ENCODE data around the gene ANGPTL2.

ANGPTL2 gene

DNA sequence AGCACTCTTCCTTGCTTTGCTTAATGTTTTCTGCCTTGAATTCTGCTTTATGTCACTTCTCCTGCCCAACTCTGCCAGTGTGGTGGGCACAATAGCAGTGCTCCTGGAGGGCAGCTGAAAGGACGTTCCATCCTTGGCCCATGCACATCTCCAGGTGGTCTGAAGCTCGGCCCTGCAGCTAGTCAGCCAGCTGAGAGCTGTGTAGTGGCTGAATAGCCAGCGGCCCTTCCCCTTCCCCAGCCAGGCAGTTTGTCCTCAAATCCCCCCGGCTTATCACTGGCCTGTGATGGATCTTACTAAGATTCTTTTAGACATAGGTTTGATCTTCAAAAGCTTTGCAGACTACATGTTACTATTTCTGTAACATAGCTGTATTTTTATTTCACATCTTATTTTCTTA, 42.7 kb upstream of the ANGPTL2 start:
- 65% methylated on average over 4 of the region's 4 CpGs for WGBS
- no peak overlapping the region for H3K27ac ChIP-seq (ENCODE audit: low read depth, low read length)
- no peaks in the 10 kb centered on the region for H3K36me3 ChIP-seq (ENCODE audit: insufficient read depth, low read length)
- no peak overlapping the region for H3K9ac ChIP-seq (ENCODE audit: low read depth, low read length)
- H3K27me3 ChIP-seq (ENCODE audit: insufficient read depth, low read length), result no peaks in the 10 kb centered on the region
- no peak overlapping the region for H3K4me3 ChIP-seq (ENCODE audit: low read length)
- peaks cover 18% of the 10 kb centered on the region; the same call in 1 of the 2 replicates for H3K4me1 ChIP-seq (ENCODE audit: insufficient read depth, low read length)
- no peaks in the 10 kb centered on the region for H3K9me3 ChIP-seq (ENCODE audit: insufficient read depth, low read depth, low read length)

DNA sequence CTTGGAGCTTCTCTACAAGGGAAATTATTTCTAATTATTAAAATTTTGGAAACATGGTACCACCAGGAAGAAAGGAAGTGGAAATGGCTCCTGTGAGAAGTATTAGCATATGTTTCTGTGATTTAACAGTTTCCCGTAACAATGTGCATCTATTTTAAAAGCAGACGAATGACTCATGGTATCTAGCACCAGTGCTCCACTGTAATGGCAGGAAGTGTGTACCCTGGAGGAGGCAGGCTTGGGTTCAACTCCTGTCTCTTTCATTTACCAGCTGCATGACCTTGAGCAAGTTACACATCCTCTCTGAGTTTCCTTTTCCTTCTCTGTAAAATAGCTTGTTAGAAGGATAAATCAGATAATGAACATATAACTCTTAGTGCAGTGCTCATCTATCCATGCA, 41.0 kb upstream of the ANGPTL2 start:
- 85% methylated on average over 2 of the region's 2 CpGs for WGBS
- H3K36me3 ChIP-seq (ENCODE audit: insufficient read depth, low read length), result no peaks in the 10 kb centered on the region
- H3K4me1 ChIP-seq (ENCODE audit: insufficient read depth, low read length), result peaks cover 30% of the 10 kb centered on the region
- no peak overlapping the region for H3K9ac ChIP-seq (ENCODE audit: low read depth, low read length)
- H3K27me3 ChIP-seq (ENCODE audit: insufficient read depth, low read length), result no peaks in the 10 kb centered on the region
- H3K27ac ChIP-seq (ENCODE audit: low read depth, low read length), result no peak overlapping the region
- H3K9me3 ChIP-seq (ENCODE audit: insufficient read depth, low read depth, low read length), result no peaks in the 10 kb centered on the region
- H3K4me3 ChIP-seq (ENCODE audit: low read length), result no peak overlapping the region

DNA sequence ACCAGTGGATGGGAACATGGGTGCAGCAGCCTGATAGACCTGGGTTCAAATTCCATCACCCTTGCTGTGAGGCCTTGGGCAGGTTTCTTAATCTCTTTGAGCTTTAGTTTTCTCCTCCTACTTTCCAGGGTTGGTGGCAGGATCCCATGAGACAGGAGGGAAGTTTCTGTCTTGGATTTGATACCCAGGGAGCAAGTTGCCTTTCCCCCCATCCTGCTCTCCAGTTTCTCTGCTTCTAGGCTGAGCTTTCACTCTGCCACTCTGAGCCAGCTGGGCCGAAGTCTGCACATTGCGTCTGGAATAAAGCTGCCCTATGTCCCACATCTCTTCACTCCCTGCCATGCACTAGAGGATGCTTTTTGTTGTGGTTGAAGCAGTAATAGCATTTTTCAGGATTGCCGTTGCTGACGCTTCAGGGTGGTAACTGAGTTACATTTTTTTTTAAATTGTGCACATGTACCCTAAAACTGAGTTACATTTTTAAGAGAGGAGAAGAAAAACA, 40.5 kb upstream of the ANGPTL2 start:
- Histone ChIP-seq H3K9me3 (ENCODE audit: insufficient read depth, low read depth, low read length) (no peaks in the 10 kb centered on the region), H3K36me3 (ENCODE audit: insufficient read depth, low read length) (no peaks in the 10 kb centered on the region), H3K27ac (ENCODE audit: low read depth, low read length) (no peak overlapping the region), H3K9ac (ENCODE audit: low read depth, low read length) (no peak overlapping the region), H3K4me1 (ENCODE audit: insufficient read depth, low read length) (peaks cover 30% of the 10 kb centered on the region), H3K4me3 (ENCODE audit: low read length) (no peak overlapping the region), H3K27me3 (ENCODE audit: insufficient read depth, low read length) (no peaks in the 10 kb centered on the region)
- 86% methylated on average over 4 of the region's 4 CpGs for WGBS

DNA sequence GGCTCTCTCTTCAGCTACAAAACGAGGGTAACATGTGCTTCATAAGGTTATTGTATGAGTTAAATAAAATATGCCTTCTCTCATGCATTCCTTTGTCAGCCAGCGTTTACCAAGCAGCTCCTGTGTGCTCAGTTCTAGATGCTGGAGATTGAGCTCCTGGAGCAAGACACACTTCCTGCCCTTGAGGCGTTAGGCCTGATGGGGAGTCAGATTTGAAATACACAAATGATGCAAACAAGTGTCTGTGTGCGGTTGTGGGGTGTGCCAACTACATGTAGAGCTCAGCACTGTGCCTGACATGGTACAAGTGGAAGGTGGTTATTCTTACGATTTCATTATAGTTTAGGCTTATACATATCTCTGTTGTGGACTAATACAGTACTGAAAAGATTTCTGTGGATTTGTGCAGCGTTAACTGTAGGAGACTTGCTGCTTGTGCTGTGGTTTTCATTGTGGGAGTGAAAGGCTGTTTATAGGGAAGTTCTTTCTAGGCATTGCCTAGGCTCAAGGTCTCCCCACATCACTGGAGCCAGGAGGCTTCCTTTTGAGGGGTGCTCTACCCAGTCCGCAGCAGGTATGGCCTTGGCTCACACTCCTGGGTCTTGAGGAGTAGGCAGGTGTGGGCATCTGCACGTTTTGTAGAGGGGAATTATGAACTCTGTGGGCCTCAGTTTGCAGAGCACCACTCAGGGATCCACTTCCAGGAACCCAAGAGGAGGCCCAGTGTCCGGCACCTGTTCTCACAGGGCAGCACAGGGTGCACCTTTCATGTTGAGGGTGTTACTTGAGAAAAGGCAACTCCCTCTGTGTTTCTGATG, 39.8 kb upstream of the ANGPTL2 start:
- Histone ChIP-seq H3K27me3 (ENCODE audit: insufficient read depth, low read length) (no peaks in the 10 kb centered on the region), H3K4me1 (ENCODE audit: insufficient read depth, low read length) (peaks cover 30% of the 10 kb centered on the region), H3K4me3 (ENCODE audit: low read length) (no peak overlapping the region), H3K9me3 (ENCODE audit: insufficient read depth, low read depth, low read length) (no peaks in the 10 kb centered on the region), H3K36me3 (ENCODE audit: insufficient read depth, low read length) (no peaks in the 10 kb centered on the region), H3K27ac (ENCODE audit: low read depth, low read length) (no peak overlapping the region), H3K9ac (ENCODE audit: low read depth, low read length) (no peak overlapping the region)
- 75% methylated on average over 8 of the region's 9 CpGs for WGBS

DNA sequence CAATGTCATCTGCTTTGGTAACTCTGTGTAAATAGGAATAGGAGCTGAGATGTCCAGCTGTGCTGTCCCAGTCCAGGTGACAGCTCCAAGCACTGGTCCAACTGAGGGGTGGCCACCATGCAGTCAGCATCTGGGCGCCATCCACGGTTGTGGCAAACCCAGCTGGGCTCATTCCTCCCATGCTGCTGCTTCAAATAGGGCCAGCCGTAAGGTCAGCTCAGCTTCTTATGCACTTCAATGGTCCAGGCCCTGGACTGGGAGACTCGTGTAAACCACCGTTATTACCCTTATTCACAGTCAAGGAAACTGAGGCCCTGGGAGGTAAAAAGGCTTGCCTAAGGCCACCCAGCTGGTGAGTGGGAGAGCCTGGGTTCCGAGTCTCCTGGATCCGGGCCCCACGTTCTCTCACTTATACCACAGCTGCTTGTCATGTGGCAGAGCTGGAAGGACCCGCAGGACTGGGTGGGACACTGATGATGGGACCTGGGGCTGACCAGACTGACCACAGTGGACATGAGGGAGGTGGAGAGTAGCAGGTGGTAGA, 38.7 kb upstream of the ANGPTL2 start:
- Histone ChIP-seq H3K4me1 (ENCODE audit: insufficient read depth, low read length) (peaks cover 30% of the 10 kb centered on the region), H3K4me3 (ENCODE audit: low read length) (no peak overlapping the region), H3K9me3 (ENCODE audit: insufficient read depth, low read depth, low read length) (no peaks in the 10 kb centered on the region), H3K36me3 (ENCODE audit: insufficient read depth, low read length) (no peaks in the 10 kb centered on the region), H3K9ac (ENCODE audit: low read depth, low read length) (no peak overlapping the region), H3K27me3 (ENCODE audit: insufficient read depth, low read length) (no peaks in the 10 kb centered on the region), H3K27ac (ENCODE audit: low read depth, low read length) (no peak overlapping the region)
- 93% methylated on average over 9 of the region's 9 CpGs for WGBS

DNA sequence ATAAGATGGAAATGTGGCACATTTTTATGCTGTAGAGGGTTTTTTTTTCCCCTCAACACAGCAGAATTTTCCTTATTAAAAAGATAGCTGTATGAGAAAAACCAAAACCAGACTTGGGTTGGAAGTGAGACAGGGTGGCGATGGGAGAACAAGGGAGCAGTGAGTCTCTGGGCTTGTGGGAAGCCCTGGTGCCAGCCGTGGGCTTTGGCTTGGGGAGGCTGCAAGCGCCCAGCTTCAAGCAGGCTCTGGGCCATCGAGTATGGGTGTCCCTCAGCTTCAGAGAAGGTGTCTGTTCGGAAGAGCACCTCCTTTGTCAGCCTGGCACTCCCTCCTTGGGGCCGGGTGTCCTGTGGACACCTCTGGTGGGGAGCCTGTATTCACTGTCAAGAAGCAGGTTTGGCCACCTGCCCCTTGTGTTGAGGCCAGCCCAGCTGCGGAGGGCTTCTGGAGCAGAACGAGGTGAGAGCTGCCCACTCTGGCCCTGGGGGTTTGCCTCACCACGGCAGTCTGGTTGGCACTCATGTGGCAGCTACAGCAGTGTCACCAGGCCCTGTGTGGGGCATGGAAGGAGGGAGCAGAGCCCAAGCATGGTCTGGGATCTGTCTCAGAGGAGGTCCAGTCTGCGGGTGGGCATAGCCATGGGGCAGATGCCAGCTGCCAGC, 37.6 kb upstream of the ANGPTL2 start:
- Histone ChIP-seq H3K9me3 (ENCODE audit: insufficient read depth, low read depth, low read length) (no peaks in the 10 kb centered on the region), H3K9ac (ENCODE audit: low read depth, low read length) (no peak overlapping the region), H3K4me3 (ENCODE audit: low read length) (no peak overlapping the region), H3K27me3 (ENCODE audit: insufficient read depth, low read length) (no peaks in the 10 kb centered on the region), H3K4me1 (ENCODE audit: insufficient read depth, low read length) (peaks cover 23% of the 10 kb centered on the region), H3K36me3 (ENCODE audit: insufficient read depth, low read length) (no peaks in the 10 kb centered on the region), H3K27ac (ENCODE audit: low read depth, low read length) (no peak overlapping the region)
- WGBS, result 85% methylated on average over 10 of the region's 10 CpGs

DNA sequence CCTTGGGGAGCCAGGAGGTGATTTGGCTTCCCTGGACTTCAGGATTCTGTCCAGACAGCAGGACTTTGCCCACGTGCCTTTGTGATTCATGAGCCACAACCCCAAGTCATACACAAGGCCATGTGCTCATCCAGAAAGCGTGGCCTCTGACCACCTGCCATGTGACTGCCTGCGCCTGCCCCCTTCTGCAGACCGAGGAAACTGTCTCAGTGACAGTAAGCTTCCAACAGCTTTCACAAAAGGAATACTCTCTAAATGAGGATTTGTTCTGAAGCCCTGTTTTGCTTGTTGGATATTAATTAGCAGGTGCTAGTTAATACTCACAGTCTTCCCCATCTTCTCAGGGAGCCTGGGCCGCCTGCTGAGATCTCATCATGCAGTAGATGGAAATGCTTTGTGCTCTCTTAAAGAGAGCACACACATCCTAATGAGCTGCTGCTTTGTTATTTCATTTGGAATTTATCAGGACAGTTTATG, 36.9 kb upstream of the ANGPTL2 start:
- no peak overlapping the region for H3K4me3 ChIP-seq (ENCODE audit: low read length)
- no peaks in the 10 kb centered on the region for H3K27me3 ChIP-seq (ENCODE audit: insufficient read depth, low read length)
- no peak overlapping the region for H3K27ac ChIP-seq (ENCODE audit: low read depth, low read length)
- H3K4me1 ChIP-seq (ENCODE audit: insufficient read depth, low read length), result peaks cover 21% of the 10 kb centered on the region
- H3K9me3 ChIP-seq (ENCODE audit: insufficient read depth, low read depth, low read length), result no peaks in the 10 kb centered on the region
- 27% methylated on average over 4 of the region's 5 CpGs for WGBS
- H3K9ac ChIP-seq (ENCODE audit: low read depth, low read length), result no peak overlapping the region
- H3K36me3 ChIP-seq (ENCODE audit: insufficient read depth, low read length), result no peaks in the 10 kb centered on the region

DNA sequence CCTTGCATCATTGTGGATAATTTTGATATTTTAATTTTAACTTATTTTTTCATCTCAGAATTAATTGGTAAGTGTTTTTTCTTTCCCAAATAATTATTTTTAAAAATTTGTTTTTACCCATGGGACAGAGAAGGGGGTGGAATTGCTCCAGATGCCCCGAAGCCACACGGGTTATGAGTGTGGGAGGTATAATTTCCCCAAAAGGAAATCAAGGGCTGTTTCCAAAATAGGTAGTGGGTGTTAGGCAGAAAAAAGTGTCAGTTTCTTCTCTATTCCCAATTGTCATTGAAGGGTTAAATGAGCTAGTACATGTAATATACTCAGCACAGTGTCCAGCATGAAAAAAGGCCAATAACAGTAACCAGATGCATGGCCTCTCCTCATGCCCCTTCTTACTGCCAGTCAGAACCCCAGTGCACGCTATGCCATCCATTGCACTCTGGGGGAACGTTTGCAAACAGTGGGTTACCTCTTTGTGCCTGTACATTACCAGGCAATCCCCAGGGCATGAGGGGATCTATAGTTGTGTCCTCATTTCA, 36.4 kb upstream of the ANGPTL2 start:
- Histone ChIP-seq H3K27ac (ENCODE audit: low read depth, low read length) (no peak overlapping the region), H3K4me1 (ENCODE audit: insufficient read depth, low read length) (peaks cover 21% of the 10 kb centered on the region), H3K36me3 (ENCODE audit: insufficient read depth, low read length) (no peaks in the 10 kb centered on the region), H3K9ac (ENCODE audit: low read depth, low read length) (no peak overlapping the region), H3K27me3 (ENCODE audit: insufficient read depth, low read length) (no peaks in the 10 kb centered on the region), H3K9me3 (ENCODE audit: insufficient read depth, low read depth, low read length) (no peaks in the 10 kb centered on the region), H3K4me3 (ENCODE audit: low read length) (no peak overlapping the region)
- 87% methylated on average over 4 of the region's 4 CpGs for WGBS

DNA sequence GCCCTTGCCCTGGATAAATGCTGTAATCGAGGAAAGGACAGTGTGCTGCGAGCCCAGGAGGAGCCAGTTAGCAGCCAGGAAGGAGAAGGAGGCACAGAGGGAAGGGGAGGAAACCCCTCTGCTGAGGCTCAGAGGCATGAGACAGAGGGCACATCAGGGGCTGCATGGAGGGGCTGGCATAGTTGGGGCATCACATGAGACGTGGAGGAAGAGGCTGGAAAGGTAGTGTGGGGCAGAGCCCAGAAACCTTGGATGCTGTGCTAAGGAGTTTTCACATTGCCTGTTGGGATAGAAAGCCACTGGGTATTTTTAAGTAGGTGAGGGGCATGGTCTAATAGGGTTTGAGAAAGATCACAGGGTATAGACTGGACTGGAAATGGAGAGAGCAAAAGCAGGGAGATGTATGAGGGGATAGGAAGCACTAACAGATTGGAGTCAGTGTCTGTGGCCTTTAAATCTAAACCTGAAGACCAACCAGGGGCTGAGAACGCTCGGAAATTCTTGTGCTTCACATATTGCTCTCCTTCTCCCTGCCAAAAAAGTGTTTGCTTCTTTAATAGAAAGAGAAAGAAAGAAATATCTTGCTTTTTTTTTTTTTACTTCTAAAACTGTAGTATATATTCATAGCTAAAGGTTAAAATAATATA, 33.0 kb upstream of the ANGPTL2 start:
- no peaks in the 10 kb centered on the region for H3K27me3 ChIP-seq (ENCODE audit: insufficient read depth, low read length)
- peaks cover 12% of the 10 kb centered on the region for H3K4me1 ChIP-seq (ENCODE audit: insufficient read depth, low read length)
- no peaks in the 10 kb centered on the region for H3K9me3 ChIP-seq (ENCODE audit: insufficient read depth, low read depth, low read length)
- H3K9ac ChIP-seq (ENCODE audit: low read depth, low read length), result no peak overlapping the region
- no peak overlapping the region for H3K4me3 ChIP-seq (ENCODE audit: low read length)
- no peak overlapping the region for H3K27ac ChIP-seq (ENCODE audit: low read depth, low read length)
- H3K36me3 ChIP-seq (ENCODE audit: insufficient read depth, low read length), result no peaks in the 10 kb centered on the region
- WGBS, result 91% methylated on average over 5 of the region's 5 CpGs

DNA sequence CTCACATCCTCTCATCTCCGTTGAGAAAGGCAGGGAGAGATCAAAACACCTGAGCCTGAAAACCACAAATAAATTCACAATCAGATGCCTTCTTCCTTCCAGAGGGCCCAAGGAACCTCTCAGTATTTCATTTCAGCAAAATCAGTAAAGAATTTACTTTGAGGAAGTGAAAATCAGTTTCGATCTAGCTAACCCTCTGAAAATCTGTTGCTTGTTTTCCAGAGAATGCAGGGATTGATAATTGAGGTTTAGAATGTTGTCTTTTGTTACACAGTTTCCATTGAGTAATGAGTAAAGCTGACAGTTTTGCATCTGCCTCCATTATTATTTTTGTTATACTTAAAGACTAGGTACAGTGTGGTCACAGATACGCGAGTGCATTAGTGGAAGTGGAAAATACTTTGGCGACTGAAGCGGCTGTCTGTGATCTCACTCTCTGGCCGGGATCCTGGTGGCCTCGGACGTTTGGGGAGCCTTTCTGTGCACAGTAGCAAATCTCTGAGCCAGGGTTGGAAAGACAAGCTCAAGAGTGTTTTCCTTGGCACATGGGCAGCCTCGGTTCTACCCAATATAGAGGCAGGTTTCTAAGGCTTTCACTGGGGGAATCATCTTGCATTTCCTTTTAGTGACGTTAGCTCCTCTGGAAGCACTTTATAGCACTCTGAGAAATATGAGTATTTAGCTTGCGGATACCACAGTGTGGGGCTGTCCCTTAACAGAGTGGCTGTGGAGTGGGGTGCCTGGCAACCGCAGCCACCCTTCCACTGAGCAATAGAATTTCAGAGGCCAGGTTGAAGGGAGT, 32.2 kb upstream of the ANGPTL2 start:
- H3K27ac ChIP-seq (ENCODE audit: low read depth, low read length), result no peak overlapping the region
- no peak overlapping the region for H3K9ac ChIP-seq (ENCODE audit: low read depth, low read length)
- no peaks in the 10 kb centered on the region for H3K27me3 ChIP-seq (ENCODE audit: insufficient read depth, low read length)
- H3K36me3 ChIP-seq (ENCODE audit: insufficient read depth, low read length), result no peaks in the 10 kb centered on the region
- peaks cover 8% of the 10 kb centered on the region for H3K4me1 ChIP-seq (ENCODE audit: insufficient read depth, low read length)
- H3K9me3 ChIP-seq (ENCODE audit: insufficient read depth, low read depth, low read length), result no peaks in the 10 kb centered on the region
- 91% methylated on average over 13 of the region's 13 CpGs for WGBS
- no peak overlapping the region for H3K4me3 ChIP-seq (ENCODE audit: low read length)
